GM23338 (cell line): ENCODE measurements around the gene CELSR1.

Experiments used
- CREB1 ChIP-seq: fragments of 250-450 bp; sonication (Bioruptor Pico); IDR thresholded peaks from 2 replicates; pipeline ENCODE4 v1.5.0; 2020; ENCODE audit warnings: low read depth, mild to moderate bottlenecking, moderate library complexity
- EZH2 ChIP-seq: fragments of 200-600 bp; sonication (generic); IDR thresholded peaks from one replicate; pipeline ENCODE4 v1.8.0; 2017; ENCODE audit warnings: antibody characterized with exemption, mild to moderate bottlenecking, low read depth; ENCODE audit not compliant: unreplicated experiment
- EZH2phosphoT487 ChIP-seq: fragments of 200-600 bp; sonication (generic); IDR thresholded peaks from one replicate; pipeline ENCODE4 v1.8.1; 2018; ENCODE audit warnings: antibody characterized with exemption; ENCODE audit not compliant: unreplicated experiment
- JUNB ChIP-seq: IDR thresholded peaks from one replicate; pipeline ENCODE4 v1.6.1; 2016; ENCODE audit warnings: antibody characterized with exemption; ENCODE audit not compliant: unreplicated experiment
- POLR2AphosphoS5 ChIP-seq: IDR thresholded peaks from 2 replicates; pipeline ENCODE4 v1.6.1; 2016; ENCODE audit warnings: antibody characterized with exemption, low read depth
- STAT1 ChIP-seq: IDR thresholded peaks from one replicate; pipeline ENCODE4 v1.6.1; 2016; ENCODE audit warnings: antibody characterized with exemption; ENCODE audit not compliant: unreplicated experiment
- TF ChIP-seq, protein P1 (sequence below): IDR thresholded peaks from 2 replicates; pipeline ENCODE4 v1.6.1; 2016; ENCODE audit warnings: antibody characterized with exemption
- TF ChIP-seq, protein P2 (sequence below): IDR thresholded peaks from one replicate; pipeline ENCODE4 v1.6.1; 2018; ENCODE audit warnings: antibody characterized with exemption; ENCODE audit not compliant: unreplicated experiment
- TF ChIP-seq, protein P3 (sequence below), 2 experiments: fragments of 200-600 bp in 1 of 2; sonication (generic) in 1 of 2; conservative IDR thresholded peaks; 2 replicates each; pipeline versions ENCODE4 v1.5.1 to v1.6.1; 2016 to 2017; ENCODE audit warnings: antibody characterized with exemption in 2 of 2, low read depth in 2 of 2, mild to moderate bottlenecking in 2 of 2, moderate library complexity in 1 of 2

DNA sequence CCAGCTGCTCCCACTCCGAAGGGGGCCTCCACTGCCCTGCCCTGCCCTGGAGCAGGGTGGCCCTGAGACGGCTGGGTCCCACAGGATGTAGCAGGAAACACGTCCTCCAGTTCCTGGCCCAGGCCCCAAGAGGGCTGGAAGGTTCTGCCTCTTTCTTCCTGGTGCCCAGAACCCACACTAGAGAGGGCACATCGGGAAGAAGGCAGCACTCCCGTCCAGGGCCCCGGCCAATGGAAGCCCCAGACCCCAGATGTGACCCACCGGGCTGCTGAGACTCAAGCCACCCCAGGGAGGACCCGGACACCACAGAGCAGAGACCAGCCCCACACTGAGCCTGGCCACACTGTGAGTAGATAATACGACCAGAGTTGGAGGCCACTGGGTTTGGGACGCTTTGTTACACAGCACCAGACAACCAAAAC lies 71.2 kb downstream of the CELSR1 start:
- TF ChIP-seq, protein P1, sequence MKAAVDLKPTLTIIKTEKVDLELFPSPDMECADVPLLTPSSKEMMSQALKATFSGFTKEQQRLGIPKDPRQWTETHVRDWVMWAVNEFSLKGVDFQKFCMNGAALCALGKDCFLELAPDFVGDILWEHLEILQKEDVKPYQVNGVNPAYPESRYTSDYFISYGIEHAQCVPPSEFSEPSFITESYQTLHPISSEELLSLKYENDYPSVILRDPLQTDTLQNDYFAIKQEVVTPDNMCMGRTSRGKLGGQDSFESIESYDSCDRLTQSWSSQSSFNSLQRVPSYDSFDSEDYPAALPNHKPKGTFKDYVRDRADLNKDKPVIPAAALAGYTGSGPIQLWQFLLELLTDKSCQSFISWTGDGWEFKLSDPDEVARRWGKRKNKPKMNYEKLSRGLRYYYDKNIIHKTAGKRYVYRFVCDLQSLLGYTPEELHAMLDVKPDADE = no peak
- TF ChIP-seq POLR2AphosphoS5 (no peak), STAT1 (no peak), EZH2 (no peak), CREB1 (CRISPR knock-in tag) (no peak), JUNB (no peak), EZH2phosphoT487 (no peak)
- TF ChIP-seq, protein P2, sequence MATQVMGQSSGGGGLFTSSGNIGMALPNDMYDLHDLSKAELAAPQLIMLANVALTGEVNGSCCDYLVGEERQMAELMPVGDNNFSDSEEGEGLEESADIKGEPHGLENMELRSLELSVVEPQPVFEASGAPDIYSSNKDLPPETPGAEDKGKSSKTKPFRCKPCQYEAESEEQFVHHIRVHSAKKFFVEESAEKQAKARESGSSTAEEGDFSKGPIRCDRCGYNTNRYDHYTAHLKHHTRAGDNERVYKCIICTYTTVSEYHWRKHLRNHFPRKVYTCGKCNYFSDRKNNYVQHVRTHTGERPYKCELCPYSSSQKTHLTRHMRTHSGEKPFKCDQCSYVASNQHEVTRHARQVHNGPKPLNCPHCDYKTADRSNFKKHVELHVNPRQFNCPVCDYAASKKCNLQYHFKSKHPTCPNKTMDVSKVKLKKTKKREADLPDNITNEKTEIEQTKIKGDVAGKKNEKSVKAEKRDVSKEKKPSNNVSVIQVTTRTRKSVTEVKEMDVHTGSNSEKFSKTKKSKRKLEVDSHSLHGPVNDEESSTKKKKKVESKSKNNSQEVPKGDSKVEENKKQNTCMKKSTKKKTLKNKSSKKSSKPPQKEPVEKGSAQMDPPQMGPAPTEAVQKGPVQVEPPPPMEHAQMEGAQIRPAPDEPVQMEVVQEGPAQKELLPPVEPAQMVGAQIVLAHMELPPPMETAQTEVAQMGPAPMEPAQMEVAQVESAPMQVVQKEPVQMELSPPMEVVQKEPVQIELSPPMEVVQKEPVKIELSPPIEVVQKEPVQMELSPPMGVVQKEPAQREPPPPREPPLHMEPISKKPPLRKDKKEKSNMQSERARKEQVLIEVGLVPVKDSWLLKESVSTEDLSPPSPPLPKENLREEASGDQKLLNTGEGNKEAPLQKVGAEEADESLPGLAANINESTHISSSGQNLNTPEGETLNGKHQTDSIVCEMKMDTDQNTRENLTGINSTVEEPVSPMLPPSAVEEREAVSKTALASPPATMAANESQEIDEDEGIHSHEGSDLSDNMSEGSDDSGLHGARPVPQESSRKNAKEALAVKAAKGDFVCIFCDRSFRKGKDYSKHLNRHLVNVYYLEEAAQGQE = no peak
- TF ChIP-seq, protein P3, sequence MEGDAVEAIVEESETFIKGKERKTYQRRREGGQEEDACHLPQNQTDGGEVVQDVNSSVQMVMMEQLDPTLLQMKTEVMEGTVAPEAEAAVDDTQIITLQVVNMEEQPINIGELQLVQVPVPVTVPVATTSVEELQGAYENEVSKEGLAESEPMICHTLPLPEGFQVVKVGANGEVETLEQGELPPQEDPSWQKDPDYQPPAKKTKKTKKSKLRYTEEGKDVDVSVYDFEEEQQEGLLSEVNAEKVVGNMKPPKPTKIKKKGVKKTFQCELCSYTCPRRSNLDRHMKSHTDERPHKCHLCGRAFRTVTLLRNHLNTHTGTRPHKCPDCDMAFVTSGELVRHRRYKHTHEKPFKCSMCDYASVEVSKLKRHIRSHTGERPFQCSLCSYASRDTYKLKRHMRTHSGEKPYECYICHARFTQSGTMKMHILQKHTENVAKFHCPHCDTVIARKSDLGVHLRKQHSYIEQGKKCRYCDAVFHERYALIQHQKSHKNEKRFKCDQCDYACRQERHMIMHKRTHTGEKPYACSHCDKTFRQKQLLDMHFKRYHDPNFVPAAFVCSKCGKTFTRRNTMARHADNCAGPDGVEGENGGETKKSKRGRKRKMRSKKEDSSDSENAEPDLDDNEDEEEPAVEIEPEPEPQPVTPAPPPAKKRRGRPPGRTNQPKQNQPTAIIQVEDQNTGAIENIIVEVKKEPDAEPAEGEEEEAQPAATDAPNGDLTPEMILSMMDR (conservative IDR thresholded peaks at IDR 0.05; ENCODE audit: low read depth in 2 of 2) = no peak
